Panc1 (cell line): ENCODE data around the gene UMAD1. TPM values are rescaled to one million over a fixed set of nuclear protein-coding genes. Genes with fewer than 3 reads are reported as not detected.

ENCODE experiments used
- ATAC-seq: fragments of 200-7000 bp; cut with Tn5 transposase; 2 replicates; pipeline ENCODE4 v1.9.1; 2020; ENCODE audit warnings: mild to moderate bottlenecking, moderate library complexity
- BruUV-seq: library from RNA; stranded (reverse); fragments of 400-500 nt; replicated peaks from 2 replicates; lab custom pipeline; 2021; lab: Mats Ljungman, UMichigan
- CTCF ChIA-PET: fragments of 300-600 bp; sonication (Branson Sonifier 250); formaldehyde crosslinking; loops from one replicate; lab custom pipeline; 2022; ENCODE audit warnings: antibody characterized with exemption; lab: Charles Lee
- POLR2A ChIA-PET: fragments of 300-600 bp; sonication (Branson Sonifier 250); formaldehyde crosslinking; loops from one replicate; lab custom pipeline; 2022; ENCODE audit warnings: antibody characterized with exemption; lab: Charles Lee
- DNase-seq: peaks from one replicate; pipeline ENCODE4 v3.0.0-alpha.2; 2010; ENCODE audit warnings: low read depth, low spot score
- H3K27ac ChIP-seq: 2 replicates; pipeline ENCODE4 v1.5.1; 2011; ENCODE audit warnings: mild to moderate bottlenecking, low read length, inconsistent platforms
- H3K27me3 ChIP-seq: fragments of 200-500 bp; sonication (Bioruptor generic); 2 replicates; pipeline ENCODE4 v1.6.0; 2014; ENCODE audit warnings: low read length, inconsistent platforms; ENCODE audit not compliant: control insufficient read depth, insufficient read depth
- H3K36me3 ChIP-seq: fragments of 200-500 bp; sonication (Bioruptor generic); 2 replicates; pipeline ENCODE4 v1.5.1; 2014; ENCODE audit warnings: inconsistent platforms, mild to moderate bottlenecking, low read length, moderate library complexity; ENCODE audit not compliant: control insufficient read depth, insufficient read depth
- H3K4me1 ChIP-seq: 2 replicates; pipeline ENCODE4 v1.5.1; 2011; ENCODE audit warnings: inconsistent platforms, mild to moderate bottlenecking, low read length, moderate library complexity; ENCODE audit not compliant: control insufficient read depth, insufficient read depth
- H3K4me3 ChIP-seq, 2 experiments: 2 replicates each; pipeline ENCODE4 v1.5.1; 2011 to 2012; ENCODE audit warnings: low read depth in 2 of 2, low read length in 2 of 2, mild to moderate bottlenecking in 2 of 2, inconsistent platforms in 1 of 2, moderate library complexity in 1 of 2
- H3K9me3 ChIP-seq: fragments of 200-500 bp; sonication (Bioruptor generic); 2 replicates; pipeline ENCODE4 v1.5.1; 2014; ENCODE audit warnings: low read depth, mild to moderate bottlenecking, inconsistent platforms, low read length, moderate library complexity; ENCODE audit not compliant: control insufficient read depth, insufficient read depth
- CTCF ChIP-seq: fragments of 450-650 bp; IDR thresholded peaks from 2 replicates; pipeline ENCODE4 v1.5.1; 2017; ENCODE audit warnings: mild to moderate bottlenecking
- POLR2AphosphoS5 ChIP-seq: IDR thresholded peaks from 2 replicates; pipeline ENCODE4 v1.6.1; 2012; ENCODE audit warnings: mild to moderate bottlenecking, low read depth, low read length, moderate library complexity
- REST ChIP-seq, 2 experiments: IDR thresholded peaks; 2 replicates each; pipeline ENCODE4 v1.6.1; 2011 to 2012; ENCODE audit warnings: low read depth in 2 of 2, control low read depth in 1 of 2, low read length in 1 of 2, mild to moderate bottlenecking in 1 of 2, moderate library complexity in 1 of 2; ENCODE audit not compliant: insufficient read depth in 1 of 2
- SIN3A ChIP-seq: IDR thresholded peaks from 2 replicates; pipeline ENCODE4 v1.6.1; 2012; ENCODE audit warnings: low read depth, mild to moderate bottlenecking, low read length, moderate library complexity, borderline replicate concordance; ENCODE audit not compliant: insufficient read depth
- TCF7L2 ChIP-seq: IDR thresholded peaks from 2 replicates; pipeline ENCODE4 v1.6.1; 2011; ENCODE audit warnings: mild to moderate bottlenecking, low read depth, low read length, inconsistent platforms
- in situ Hi-C: cut with HindIII; loops from 2 replicates; pipeline ENCODE4 v1.10.0; 2016; ENCODE audit warnings: low sequenced_read_pairs, low pct_unique_long_range_greater_than_20kb
- intact Hi-C: fragments of 100-400 bp; cut with micrococcal nuclease; formaldehyde crosslinking; loops from one replicate; pipeline ENCODE4 v1.10.0; 2022; ENCODE audit not compliant: unreplicated experiment
- total RNA-seq: library from RNA; stranded (reverse); gene quantifications from one replicate; pipeline ENCODE4 v1.2.1, GENCODE V29; 2021; ENCODE audit not compliant: unreplicated experiment

The UMAD1 gene
- total RNA-seq, 1 experiment from 2014 or later: 19.9 TPM

- no peak overlapping the region for H3K27ac ChIP-seq
- H3K36me3 ChIP-seq: no peaks in the 10 kb centered on the region; the same call in 1 of the 2 replicates
- ATAC-seq (no peak), DNase-seq (no peak)
- ChIA-PET CTCF (no interaction called here), POLR2A (no interaction called here)
- H3K4me1 ChIP-seq: no peaks in the 10 kb centered on the region
- no peak overlapping the region for H3K4me3 ChIP-seq
- no peak for TF ChIP-seq CTCF
- no peaks in the 10 kb centered on the region for H3K9me3 ChIP-seq
- intact Hi-C loops: no loop called here
- H3K27me3 ChIP-seq: no peaks in the 10 kb centered on the region
- in situ Hi-C loops: no loop called here
- BruUV-seq: no TSS peak
Measured at GRCh38 chr7:7609330-7609729, 31.2 kb upstream of the UMAD1 start.

- POLR2A ChIA-PET: interaction anchor here (1.0 kb wide), 1 partner anchor 273 kb away, joined by 3 read pairs; no protein-coding TSS in a partner anchor
- H3K4me3 ChIP-seq: no peak overlapping the region
- ATAC-seq: no peak
- in situ Hi-C loops (no loop called here), intact Hi-C loops (no loop called here)
- no peak for DNase-seq
- BruUV-seq: no TSS peak
- TF ChIP-seq REST (IDR thresholded peaks at IDR 0.05; ENCODE audit: insufficient read depth in 1 of 2, low read depth in 2 of 2, low read length in 1 of 2): no peak
- TF ChIP-seq TCF7L2: no peak
- no peak for TF ChIP-seq SIN3A
- TF ChIP-seq CTCF: no peak
- TF ChIP-seq POLR2AphosphoS5: no peak
- no peaks in the 10 kb centered on the region for H3K27me3 ChIP-seq
- no peaks in the 10 kb centered on the region for H3K4me1 ChIP-seq
- H3K27ac ChIP-seq: no peak overlapping the region
- CTCF ChIA-PET: no interaction called here
- no peaks in the 10 kb centered on the region; the same call in 1 of the 2 replicates for H3K36me3 ChIP-seq
- no peaks in the 10 kb centered on the region for H3K9me3 ChIP-seq
Measured at GRCh38 chr7:7612519-7612918, 28.0 kb upstream of the UMAD1 start.

GRCh38 chr7:7613210-7613609 lies 27.3 kb upstream of the UMAD1 start:
- Histone ChIP-seq H3K4me3 (no peak overlapping the region), H3K9me3 (no peaks in the 10 kb centered on the region), H3K27ac (no peak overlapping the region), H3K27me3 (no peaks in the 10 kb centered on the region), H3K4me1 (no peaks in the 10 kb centered on the region), H3K36me3 (no peaks in the 10 kb centered on the region)
- intact Hi-C loops: no loop called here
- CTCF ChIA-PET: no interaction called here
- ATAC-seq: no peak
- POLR2A ChIA-PET: no interaction called here
- DNase-seq: no peak
- TF ChIP-seq TCF7L2 (no peak), CTCF (no peak), SIN3A (no peak), REST (IDR thresholded peaks at IDR 0.05; ENCODE audit: insufficient read depth in 1 of 2, low read depth in 2 of 2, low read length in 1 of 2) (no peak), POLR2AphosphoS5 (no peak)
- BruUV-seq: no TSS peak
- in situ Hi-C loops: no loop called here
